Loucy (cell line): Measurements from ENCODE around the gene GNA14.

Source experiments
- H2AFZ ChIP-seq: fragments of 200-600 bp; sonication (generic); 2 replicates; pipeline ENCODE4 v1.6.0; 2016; ENCODE audit warnings: antibody characterized with exemption, mild to moderate bottlenecking, low read length, moderate library complexity
- H3F3A ChIP-seq: fragments of 200-600 bp; 2 replicates; pipeline ENCODE4 v1.6.0; 2016; ENCODE audit warnings: antibody characterized with exemption, low read depth, mild to moderate bottlenecking
- H3K27me3 ChIP-seq: fragments of 200-600 bp; sonication (generic); 2 replicates; pipeline ENCODE4 v1.6.1; 2014; ENCODE audit warnings: low read length, mild to moderate bottlenecking; ENCODE audit not compliant: insufficient read depth, poor library complexity, severe bottlenecking
- H3K36me3 ChIP-seq: fragments of 200-600 bp; sonication (generic); 2 replicates; pipeline ENCODE4 v1.6.1; 2016; ENCODE audit warnings: low read length; ENCODE audit not compliant: insufficient read depth
- H3K4me1 ChIP-seq: fragments of 200-600 bp; sonication (generic); 2 replicates; pipeline ENCODE4 v1.5.1; 2014; ENCODE audit warnings: low read length, mild to moderate bottlenecking; ENCODE audit not compliant: insufficient read depth, poor library complexity, severe bottlenecking
- H3K4me2 ChIP-seq: fragments of 200-600 bp; sonication (generic); 2 replicates; pipeline ENCODE4 v1.6.0; 2014; ENCODE audit warnings: antibody characterized with exemption, low read length, low read depth, mild to moderate bottlenecking; ENCODE audit not compliant: poor library complexity, severe bottlenecking
- H3K4me3 ChIP-seq: fragments of 200-600 bp; sonication (generic); 2 replicates; pipeline ENCODE4 v1.5.1; 2014; ENCODE audit warnings: low read length, mild to moderate bottlenecking, mixed read lengths; ENCODE audit not compliant: poor library complexity, severe bottlenecking
- H3K79me2 ChIP-seq: fragments of 200-600 bp; sonication (generic); 2 replicates; pipeline ENCODE4 v1.6.1; 2014; ENCODE audit warnings: low read length; ENCODE audit not compliant: insufficient read depth
- H3K9ac ChIP-seq: fragments of 200-600 bp; sonication (generic); 2 replicates; pipeline ENCODE4 v1.6.0; 2014; ENCODE audit warnings: mild to moderate bottlenecking, low read depth, low read length, moderate library complexity; ENCODE audit not compliant: poor library complexity, severe bottlenecking
- H3K9me2 ChIP-seq: fragments of 200-600 bp; sonication (generic); replicated peaks from 2 replicates; pipeline ENCODE4 v1.6.1; 2016; ENCODE audit warnings: low read depth, low read length, mixed read lengths
- H3K9me3 ChIP-seq: fragments of 200-600 bp; sonication (generic); 2 replicates; pipeline ENCODE4 v1.6.1; 2014; ENCODE audit warnings: mild to moderate bottlenecking, antibody characterized with exemption, low read length, low read depth; ENCODE audit not compliant: insufficient read depth
- H4K20me1 ChIP-seq: fragments of 200-600 bp; sonication (generic); 2 replicates; pipeline ENCODE4 v1.6.0; 2014; ENCODE audit warnings: antibody characterized with exemption, low read length, mild to moderate bottlenecking; ENCODE audit not compliant: insufficient read depth, poor library complexity, severe bottlenecking
- EZH2phosphoT487 ChIP-seq: fragments of 200-600 bp; IDR thresholded peaks from 2 replicates; pipeline ENCODE4 v1.6.1; 2018; ENCODE audit warnings: antibody characterized with exemption, mild to moderate bottlenecking, moderate library complexity, borderline replicate concordance
- TF ChIP-seq, protein P1 (sequence below): fragments of 200-600 bp; sonication (generic); conservative IDR thresholded peaks from 2 replicates; pipeline ENCODE4 v1.5.1; 2014; ENCODE audit warnings: mild to moderate bottlenecking, antibody characterized with exemption, low read length

GNA14 gene

DNA sequence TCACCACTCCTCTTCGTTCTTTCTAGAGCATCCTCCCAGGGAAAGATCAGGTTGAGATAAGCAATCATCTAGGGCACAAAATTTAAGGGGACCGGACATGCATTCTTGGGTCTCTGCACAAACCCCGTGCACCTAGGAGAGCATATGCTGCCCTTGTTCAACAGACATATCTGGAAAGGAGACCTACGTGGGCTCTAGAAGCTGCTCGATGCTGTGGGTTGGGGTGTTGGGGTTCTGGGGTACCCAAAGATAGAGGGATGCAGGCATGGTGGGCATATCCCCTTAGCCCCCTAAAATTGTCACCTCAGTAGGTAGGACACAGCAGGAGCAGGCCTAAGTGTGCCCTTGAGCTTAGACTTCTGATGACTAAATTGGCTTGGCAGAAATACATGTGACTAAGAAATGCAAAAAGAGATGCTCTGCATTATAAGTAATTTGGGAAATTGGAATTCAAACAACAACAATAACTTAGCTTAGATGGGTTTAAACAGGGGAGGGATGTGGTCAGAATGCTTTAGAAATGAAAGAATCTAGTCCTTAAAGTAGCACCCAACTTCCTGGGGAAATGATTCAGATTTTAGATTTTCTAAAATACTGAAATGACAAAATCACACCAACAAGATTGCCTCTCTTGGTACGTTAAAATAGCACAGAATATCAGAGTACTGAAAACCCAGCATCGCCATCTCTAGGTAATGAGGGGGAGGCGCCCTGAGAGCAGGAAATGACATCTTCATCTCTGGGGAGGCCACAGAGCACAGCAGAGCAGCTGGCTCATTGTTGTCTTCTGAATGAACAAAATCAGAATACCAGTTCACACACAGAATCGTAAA, 172.3 kb downstream of the GNA14 start:
- peak overlapping the region; percentile 49 for H3K4me2 ChIP-seq

DNA sequence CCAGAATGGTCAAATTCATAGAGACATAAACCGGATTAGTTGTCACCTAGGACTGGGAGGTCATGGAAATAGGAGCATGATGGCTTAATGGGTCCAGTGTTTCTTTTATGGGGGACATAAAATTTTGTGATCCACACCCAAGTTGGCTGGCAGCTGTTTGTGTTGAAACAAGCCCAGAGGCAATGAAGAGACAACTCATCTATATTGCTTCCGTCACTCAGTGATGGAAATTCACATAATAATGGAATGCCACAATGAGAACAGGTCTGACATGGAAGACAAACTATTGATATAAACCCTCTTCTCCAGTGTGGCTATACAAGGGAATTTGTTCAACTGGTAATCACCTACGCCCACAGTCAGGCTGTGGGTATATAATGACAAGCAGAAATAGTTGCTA, 173.2 kb downstream of the GNA14 start:
- no peak overlapping the region for H3K4me3 ChIP-seq
- no peaks in the 10 kb centered on the region for H3F3A ChIP-seq
- H3K27me3 ChIP-seq, result no peaks in the 10 kb centered on the region
- no peaks in the 10 kb centered on the region for H3K79me2 ChIP-seq
- no peaks in the 10 kb centered on the region for H4K20me1 ChIP-seq
- no peaks in the 10 kb centered on the region for H3K9me3 ChIP-seq
- no peak overlapping the region for H3K4me2 ChIP-seq
- H2AFZ ChIP-seq, result no peak overlapping the region
- H3K36me3 ChIP-seq, result no peaks in the 10 kb centered on the region
- H3K9ac ChIP-seq, result no peak overlapping the region
- peaks cover 10% of the 10 kb centered on the region for H3K4me1 ChIP-seq
- TF ChIP-seq EZH2phosphoT487, result no peak
- TF ChIP-seq, protein P1, sequence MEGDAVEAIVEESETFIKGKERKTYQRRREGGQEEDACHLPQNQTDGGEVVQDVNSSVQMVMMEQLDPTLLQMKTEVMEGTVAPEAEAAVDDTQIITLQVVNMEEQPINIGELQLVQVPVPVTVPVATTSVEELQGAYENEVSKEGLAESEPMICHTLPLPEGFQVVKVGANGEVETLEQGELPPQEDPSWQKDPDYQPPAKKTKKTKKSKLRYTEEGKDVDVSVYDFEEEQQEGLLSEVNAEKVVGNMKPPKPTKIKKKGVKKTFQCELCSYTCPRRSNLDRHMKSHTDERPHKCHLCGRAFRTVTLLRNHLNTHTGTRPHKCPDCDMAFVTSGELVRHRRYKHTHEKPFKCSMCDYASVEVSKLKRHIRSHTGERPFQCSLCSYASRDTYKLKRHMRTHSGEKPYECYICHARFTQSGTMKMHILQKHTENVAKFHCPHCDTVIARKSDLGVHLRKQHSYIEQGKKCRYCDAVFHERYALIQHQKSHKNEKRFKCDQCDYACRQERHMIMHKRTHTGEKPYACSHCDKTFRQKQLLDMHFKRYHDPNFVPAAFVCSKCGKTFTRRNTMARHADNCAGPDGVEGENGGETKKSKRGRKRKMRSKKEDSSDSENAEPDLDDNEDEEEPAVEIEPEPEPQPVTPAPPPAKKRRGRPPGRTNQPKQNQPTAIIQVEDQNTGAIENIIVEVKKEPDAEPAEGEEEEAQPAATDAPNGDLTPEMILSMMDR, result no peak
- no peaks in the 10 kb centered on the region for H3K9me2 ChIP-seq

More for the DNA sequence above, 172.3 kb downstream of the GNA14 start:
- H2AFZ ChIP-seq, result peak overlapping the region; percentile 61
- H3F3A ChIP-seq, result no peaks in the 10 kb centered on the region
- no peaks in the 10 kb centered on the region for H3K79me2 ChIP-seq
- TF ChIP-seq, protein P1, result no peak
- TF ChIP-seq EZH2phosphoT487, result no peak
- H3K9me2 ChIP-seq, result no peaks in the 10 kb centered on the region
- peaks cover 10% of the 10 kb centered on the region for H3K4me1 ChIP-seq
- no peak overlapping the region for H3K9ac ChIP-seq
- H4K20me1 ChIP-seq, result no peaks in the 10 kb centered on the region
- peak overlapping the region; percentile 24 for H3K4me3 ChIP-seq
- no peaks in the 10 kb centered on the region for H3K36me3 ChIP-seq
- no peaks in the 10 kb centered on the region for H3K27me3 ChIP-seq
- H3K9me3 ChIP-seq, result no peaks in the 10 kb centered on the region

DNA sequence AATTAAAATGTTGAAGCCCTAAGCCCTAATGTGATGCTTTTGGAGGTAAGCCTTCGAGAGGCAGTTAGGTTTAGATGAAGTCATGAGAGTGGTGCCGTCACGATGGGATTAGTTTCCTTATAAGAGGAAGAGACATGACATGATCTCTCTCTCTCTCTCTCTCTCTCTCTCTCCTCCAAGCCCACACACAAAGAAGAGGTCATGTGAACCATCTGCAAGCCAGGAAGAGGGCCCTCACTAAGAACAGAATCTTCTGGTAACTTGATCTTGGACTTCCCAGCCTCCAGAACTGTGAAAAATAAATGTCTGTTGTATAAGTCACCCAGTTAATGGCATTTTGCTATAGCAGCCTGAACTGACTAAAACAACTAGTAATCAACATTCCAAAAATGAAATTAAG, 175.5 kb downstream of the GNA14 start:
- Histone ChIP-seq H3K4me2 (no peak overlapping the region), H3K9me2 (no peaks in the 10 kb centered on the region), H3K9ac (no peak overlapping the region), H3K27me3 (no peaks in the 10 kb centered on the region), H3K4me1 (peaks cover 10% of the 10 kb centered on the region), H3F3A (no peaks in the 10 kb centered on the region), H3K36me3 (no peaks in the 10 kb centered on the region), H3K79me2 (no peaks in the 10 kb centered on the region), H3K9me3 (no peaks in the 10 kb centered on the region), H3K4me3 (no peak overlapping the region), H2AFZ (no peak overlapping the region), H4K20me1 (no peaks in the 10 kb centered on the region)
- TF ChIP-seq, protein P1, result no peak
- no peak for TF ChIP-seq EZH2phosphoT487
